GM20431 (cell line): Measurements from ENCODE around the gene NDUFB5.
"Not testable (repeated sequence)": the region's sequence is repeated elsewhere in the genome, so short reads cannot be mapped to it uniquely, and the experiment has no call there.

Source experiments
- in situ Hi-C: fragments of 300-500 bp; cut with MseI, MboI; formaldehyde crosslinking; loops from one replicate; pipeline ENCODE4 v1.15.0; 2020; ENCODE audit warnings: low sequenced_read_pairs; ENCODE audit not compliant: unreplicated experiment

NDUFB5 gene

GRCh38 chr3:179624451-179624850 lies 19.9 kb downstream of the NDUFB5 start:
- in situ Hi-C loops, result no loop called here

- in situ Hi-C loops, result no loop called here
These were observed 26.3 kb downstream of the NDUFB5 start for GRCh38 chr3:179630753-179631451.

GRCh38 chr3:179640469-179640868 lies 35.9 kb downstream of the NDUFB5 start:
- in situ Hi-C loops, result no loop called here

GRCh38 chr3:179642871-179643270 lies 38.3 kb downstream of the NDUFB5 start:
- in situ Hi-C loops, result no loop called here

GRCh38 chr3:179643837-179644236 lies 39.2 kb downstream of the NDUFB5 start:
- in situ Hi-C loops, result not testable (repeated sequence)

- in situ Hi-C loops, result no loop called here
These were observed 41.6 kb downstream of the NDUFB5 start for GRCh38 chr3:179646177-179646576.

- in situ Hi-C loops, result no loop called here
These were observed 47.3 kb downstream of the NDUFB5 start for GRCh38 chr3:179651687-179652446.

- in situ Hi-C loops, result no loop called here
These were observed 48.0 kb downstream of the NDUFB5 start, which contains the start of gene USP13 for GRCh38 chr3:179652447-179653095. Gene USP13 (plus strand): TSS chr3:179653040. CDS start chr3:179653226, 186 bp downstream.

- in situ Hi-C loops, result no loop called here
These were observed 48.7 kb downstream of the NDUFB5 start for GRCh38 chr3:179653096-179653797.

- in situ Hi-C loops, result no loop called here
These were observed 50.6 kb downstream of the NDUFB5 start for GRCh38 chr3:179655236-179655635.

GRCh38 chr3:179658606-179659005 lies 54.0 kb downstream of the NDUFB5 start:
- in situ Hi-C loops, result no loop called here

GRCh38 chr3:179660872-179661271 lies 56.3 kb downstream of the NDUFB5 start:
- in situ Hi-C loops, result no loop called here

GRCh38 chr3:179661777-179662176 lies 57.2 kb downstream of the NDUFB5 start:
- in situ Hi-C loops, result no loop called here

GRCh38 chr3:179663093-179663492 lies 58.5 kb downstream of the NDUFB5 start:
- in situ Hi-C loops, result no loop called here

GRCh38 chr3:179666030-179666429 lies 61.4 kb downstream of the NDUFB5 start:
- in situ Hi-C loops, result no loop called here

- in situ Hi-C loops, result no loop called here
These were observed 61.9 kb downstream of the NDUFB5 start for GRCh38 chr3:179666436-179667035.

- in situ Hi-C loops, result no loop called here
These were observed 63.8 kb downstream of the NDUFB5 start for GRCh38 chr3:179668429-179668828.

GRCh38 chr3:179670311-179670710 lies 65.7 kb downstream of the NDUFB5 start:
- in situ Hi-C loops, result no loop called here

- in situ Hi-C loops, result no loop called here
These were observed 66.7 kb downstream of the NDUFB5 start for GRCh38 chr3:179671309-179671708.

- in situ Hi-C loops, result no loop called here
These were observed 67.2 kb downstream of the NDUFB5 start for GRCh38 chr3:179671747-179672242.
